Liver (tissue), 9 donors: ENCODE data around the gene ITGA4. TPM values are rescaled to one million over a fixed set of nuclear protein-coding genes. Genes with fewer than 3 reads are reported as not detected.

ENCODE experiments used
- DNase-seq: peaks from one replicate; pipeline ENCODE4 v3.0.0-alpha.2; 2017; ENCODE audit warnings: low spot score
- H3K27ac ChIP-seq, 2 donors: one replicate each; pipeline ENCODE4 v1.7.0; 2013; ENCODE audit warnings: inconsistent platforms in 2 of 2, low read length in 2 of 2, control low read depth in 1 of 2, low read depth in 1 of 2, mild to moderate bottlenecking in 1 of 2
- H3K27me3 ChIP-seq, 4 donors: one replicate each; pipeline versions ENCODE4 v1.6.1 to v1.7.0; 2013; ENCODE audit warnings: low read length in 3 of 4, inconsistent platforms in 1 of 4, mild to moderate bottlenecking in 1 of 4, moderate library complexity in 1 of 4; ENCODE audit not compliant: control insufficient read depth in 4 of 4, insufficient read depth in 4 of 4
- H3K36me3 ChIP-seq, 4 donors: one replicate each; pipeline versions ENCODE4 v1.6.1 to v1.7.0; 2013; ENCODE audit warnings: low read length in 3 of 4, mild to moderate bottlenecking in 3 of 4, low read depth in 1 of 4, moderate library complexity in 1 of 4; ENCODE audit not compliant: control insufficient read depth in 4 of 4, insufficient read depth in 3 of 4
- H3K4me1 ChIP-seq, 4 donors: one replicate each; pipeline versions ENCODE4 v1.6.1 to v1.7.0; 2013; ENCODE audit warnings: low read length in 3 of 4, mild to moderate bottlenecking in 3 of 4, moderate library complexity in 1 of 4; ENCODE audit not compliant: control insufficient read depth in 4 of 4, insufficient read depth in 4 of 4
- H3K4me3 ChIP-seq, 3 donors: one replicate each; pipeline versions ENCODE4 v1.6.1 to v1.7.0; 2013; ENCODE audit warnings: low read length in 3 of 3, control low read depth in 1 of 3, low read depth in 1 of 3, mild to moderate bottlenecking in 1 of 3
- H3K9ac ChIP-seq, 2 donors: one replicate each; pipeline ENCODE4 v1.7.0; 2013; ENCODE audit warnings: low read length in 2 of 2, mild to moderate bottlenecking in 2 of 2, moderate library complexity in 2 of 2, control low read depth in 1 of 2, low read depth in 1 of 2
- H3K9me3 ChIP-seq, 4 donors: one replicate each; pipeline versions ENCODE4 v1.6.1 to v1.7.0; 2013; ENCODE audit warnings: low read length in 3 of 4; ENCODE audit not compliant: control insufficient read depth in 4 of 4
- ATF3 ChIP-seq: IDR thresholded peaks from 2 replicates; pipeline ENCODE4 v1.6.1; 2016; ENCODE audit warnings: antibody characterized with exemption
- CTCF ChIP-seq: fragments of 150-350 bp; IDR thresholded peaks from 2 replicates; pipeline ENCODE4 v1.5.1; 2017; ENCODE audit warnings: improper control_type of control experiment, low read depth, low read length; ENCODE audit not compliant: missing input control
- EGR1 ChIP-seq, 2 donors: IDR thresholded peaks; 2 replicates each; pipeline ENCODE4 v1.6.1; 2016 to 2018; ENCODE audit warnings: antibody characterized with exemption in 2 of 2, low read depth in 2 of 2
- FOXA1 ChIP-seq: IDR thresholded peaks from 2 replicates; pipeline ENCODE4 v1.6.1; 2016; ENCODE audit warnings: antibody characterized with exemption
- FOXA2 ChIP-seq: IDR thresholded peaks from 2 replicates; pipeline ENCODE4 v1.6.1; 2016; ENCODE audit warnings: antibody characterized with exemption
- GABPA ChIP-seq, 2 donors: IDR thresholded peaks in 1 of 2; conservative IDR thresholded peaks in 1 of 2; 2 replicates each; pipeline ENCODE4 v1.6.1; 2016; ENCODE audit warnings: antibody characterized with exemption in 2 of 2, mild to moderate bottlenecking in 1 of 2, moderate library complexity in 1 of 2
- HNF4A ChIP-seq, 2 donors: conservative IDR thresholded peaks; 2 replicates each; pipeline ENCODE4 v1.6.1; 2016; ENCODE audit warnings: antibody characterized with exemption in 2 of 2, mild to moderate bottlenecking in 2 of 2
- HNF4G ChIP-seq: IDR thresholded peaks from 2 replicates; pipeline ENCODE4 v1.6.1; 2016; ENCODE audit warnings: antibody characterized with exemption
- JUND ChIP-seq, 2 donors: IDR thresholded peaks; 2 replicates each; pipeline ENCODE4 v1.6.1; 2016; ENCODE audit warnings: antibody characterized with exemption in 2 of 2
- MAX ChIP-seq: IDR thresholded peaks from 2 replicates; pipeline ENCODE4 v1.6.1; 2016; ENCODE audit warnings: antibody characterized with exemption
- NR2F2 ChIP-seq: IDR thresholded peaks from 2 replicates; pipeline ENCODE4 v1.6.1; 2016; ENCODE audit warnings: antibody characterized with exemption
- RAD21 ChIP-seq, 2 donors: IDR thresholded peaks; 2 replicates each; pipeline ENCODE4 v1.6.1; 2016; ENCODE audit warnings: antibody characterized with exemption in 2 of 2, mild to moderate bottlenecking in 2 of 2
- REST ChIP-seq: IDR thresholded peaks from 2 replicates; pipeline ENCODE4 v1.6.1; 2016; ENCODE audit warnings: antibody characterized with exemption, mild to moderate bottlenecking
- SP1 ChIP-seq: IDR thresholded peaks from 2 replicates; pipeline ENCODE4 v1.6.1; 2018; ENCODE audit warnings: antibody characterized with exemption, mild to moderate bottlenecking
- TAF1 ChIP-seq: conservative IDR thresholded peaks from 2 replicates; pipeline ENCODE4 v1.6.1; 2016; ENCODE audit warnings: antibody characterized with exemption, mild to moderate bottlenecking
- YY1 ChIP-seq: IDR thresholded peaks from 2 replicates; pipeline ENCODE4 v1.6.1; 2016; ENCODE audit warnings: antibody characterized with exemption, mild to moderate bottlenecking
- WGBS: extraction: QIAGEN DNeasy Blood & Tissue Kit; methylation state at CpG from one replicate; pipeline ENCODE4 v1.1.7; 2013; 5-methylcytosine and 5-hydroxymethylcytosine counted together
- polyA plus RNA-seq, 2 donors: library from polyadenylated mRNA; stranded (reverse) in 1 of 2; unstranded in 1 of 2; fragments of 200-250 nt in 1 of 2; fragments of >200 nt in 1 of 2; fragmentation: Nextera tagmentation in 1 of 2; extraction: Ambion mirVana in 1 of 2; gene quantifications; one replicate each; pipeline versions ENCODE4 v1.2.1 to v1.2.3, GENCODE V29; 2013 to 2015
- total RNA-seq, 2 donors: library from RNA; depleted of rRNA; stranded (reverse); fragments of >200 nt; gene quantifications; one replicate each; pipeline ENCODE4 v1.2.3, GENCODE V29; 2014
- donor health status: healthy.
- donor health status: healthy.
- donor health status: healthy.
- donor health status: healthy.
- donor health status: healthy.

Gene ITGA4
- total and polyA plus RNA-seq, 4 donors, result 1.6 to 142 (median 4.1) TPM

GRCh38 chr2:181430406-181431118 is 26.6 kb upstream of the ITGA4 start:
- 43% methylated on average over 3 of the region's 3 CpGs for WGBS
- no peak overlapping the region for H3K9ac ChIP-seq
- TF ChIP-seq RAD21 (IDR thresholded peaks at IDR 0.05) (peak; percentile 23 to 41), CTCF (peak; percentile 27), JUND (IDR thresholded peaks at IDR 0.05) (no peak)
- H3K36me3 ChIP-seq, result no peaks in the 10 kb centered on the region
- DNase-seq, result no peak
- H3K4me1 ChIP-seq, result no peaks in the 10 kb centered on the region
- no peak overlapping the region for H3K4me3 ChIP-seq
- no peaks in the 10 kb centered on the region for H3K9me3 ChIP-seq
- no peak overlapping the region for H3K27ac ChIP-seq
- H3K27me3 ChIP-seq, result peaks cover 0 to 3% (median 0%) of the 10 kb centered on the region in 4 donors

DNA sequence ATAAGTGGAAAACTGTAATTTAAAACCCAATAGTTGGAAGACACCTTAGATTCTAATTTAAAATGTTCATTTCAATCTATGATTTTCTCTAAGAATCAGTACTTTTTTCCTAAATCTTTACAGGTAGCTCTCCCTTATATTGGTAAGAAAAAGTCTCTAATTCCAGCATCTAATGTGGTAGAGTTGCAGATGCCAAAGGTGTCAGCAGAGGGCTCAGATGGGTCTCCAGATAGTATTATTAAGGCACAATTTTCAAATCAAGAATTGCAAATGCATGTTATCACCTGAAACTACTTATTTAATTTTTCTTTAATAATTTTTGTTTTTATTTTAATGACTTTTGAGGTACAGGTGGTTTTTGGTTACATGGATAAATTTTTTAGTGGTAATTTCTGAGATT is 25.5 kb upstream of the ITGA4 start:
- Histone ChIP-seq H3K27ac (no peak overlapping the region), H3K36me3 (no peaks in the 10 kb centered on the region), H3K27me3 (peaks cover 0 to 4% (median 0%) of the 10 kb centered on the region in 4 donors), H3K4me1 (no peaks in the 10 kb centered on the region), H3K4me3 (no peak overlapping the region), H3K9me3 (no peaks in the 10 kb centered on the region), H3K9ac (no peak overlapping the region)
- no peak for DNase-seq
- TF ChIP-seq FOXA2, result no peak
- no peak for TF ChIP-seq HNF4A (conservative IDR thresholded peaks at IDR 0.05)
- no peak for TF ChIP-seq TAF1
- TF ChIP-seq HNF4G, result no peak
- no peak for TF ChIP-seq CTCF
- no peak for TF ChIP-seq ATF3
- TF ChIP-seq JUND (IDR thresholded peaks at IDR 0.05), result no peak
- no peak for TF ChIP-seq FOXA1
- no peak for TF ChIP-seq NR2F2
- no peak for TF ChIP-seq SP1
- TF ChIP-seq EGR1 (IDR thresholded peaks at IDR 0.05; ENCODE audit: low read depth in 2 of 2), result no peak
- TF ChIP-seq MAX, result no peak
- TF ChIP-seq GABPA (IDR thresholded peaks at IDR 0.05 in 1 of 2, conservative IDR thresholded peaks at IDR 0.05 in 1 of 2), result no peak
- no peak for TF ChIP-seq RAD21 (IDR thresholded peaks at IDR 0.05)
- TF ChIP-seq REST, result no peak
- TF ChIP-seq YY1, result no peak
